ENCODE measurements around the gene IYD. TPM values are rescaled to one million over a fixed set of nuclear protein-coding genes. Genes with fewer than 3 reads are reported as not detected.

The IYD gene
- total and polyA plus RNA-seq, 7 experiments from 2014 or later, result not detected

DNA sequence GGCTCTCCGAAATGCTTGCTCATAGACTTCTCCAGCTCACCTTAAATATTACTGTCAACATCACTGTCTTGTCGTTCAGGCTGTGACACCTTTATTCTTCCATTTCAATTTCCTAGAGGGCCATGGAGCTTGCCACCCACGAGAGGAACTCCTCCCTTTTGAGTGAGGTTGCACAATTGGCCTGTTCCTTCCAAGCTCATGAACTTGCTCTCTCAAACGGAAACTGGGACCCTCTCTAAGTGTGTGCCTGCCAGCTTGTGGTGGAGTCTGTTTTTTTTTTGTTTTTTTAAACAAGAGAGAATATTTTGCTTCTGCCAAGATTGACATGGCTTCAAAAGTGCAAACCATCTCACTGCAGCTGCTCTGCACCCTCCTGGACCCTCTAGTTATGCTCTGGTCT, 19.3 kb upstream of the IYD start:
- Mint-ChIP-seq H3K27me3 (peaks cover 0 to 24% (median 4%) of the 10 kb centered on the region in 5 donors), H3K4me1 (no peaks in the 10 kb centered on the region), H3K4me3 (no peak overlapping the region), H3K27ac (no peak overlapping the region), H3K36me3 (no peaks in the 10 kb centered on the region), H3K9me3 (peaks cover 0 to 1% (median 0%) of the 10 kb centered on the region in 11 donors)
- CTCF ChIA-PET, result no interaction called here
- intact Hi-C loops (cut with micrococcal nuclease), result no loop called here
- no peaks in the 10 kb centered on the region for H3K4me1 ChIP-seq (ENCODE audit: control insufficient read depth in 2 of 2, insufficient read depth in 2 of 2, low read length in 2 of 2)
- H3K36me3 ChIP-seq (ENCODE audit: control insufficient read depth in 2 of 3, insufficient read depth in 3 of 3, low read length in 3 of 3), result no peaks in the 10 kb centered on the region
- no peaks in the 10 kb centered on the region for H3K9me3 ChIP-seq (ENCODE audit: control insufficient read depth in 2 of 3, low read length in 3 of 3)
- no peak for ATAC-seq
- POLR2A ChIA-PET, result no interaction called here
- no peak for DNase-seq
- H3K4me3 ChIP-seq (ENCODE audit: low read length), result no peak overlapping the region
- H3K27me3 ChIP-seq (ENCODE audit: control insufficient read depth in 2 of 2, insufficient read depth in 2 of 2, low read length in 2 of 2), result no peaks in the 10 kb centered on the region
- H3K27ac ChIP-seq (ENCODE audit: low read depth, low read length), result no peak overlapping the region

DNA sequence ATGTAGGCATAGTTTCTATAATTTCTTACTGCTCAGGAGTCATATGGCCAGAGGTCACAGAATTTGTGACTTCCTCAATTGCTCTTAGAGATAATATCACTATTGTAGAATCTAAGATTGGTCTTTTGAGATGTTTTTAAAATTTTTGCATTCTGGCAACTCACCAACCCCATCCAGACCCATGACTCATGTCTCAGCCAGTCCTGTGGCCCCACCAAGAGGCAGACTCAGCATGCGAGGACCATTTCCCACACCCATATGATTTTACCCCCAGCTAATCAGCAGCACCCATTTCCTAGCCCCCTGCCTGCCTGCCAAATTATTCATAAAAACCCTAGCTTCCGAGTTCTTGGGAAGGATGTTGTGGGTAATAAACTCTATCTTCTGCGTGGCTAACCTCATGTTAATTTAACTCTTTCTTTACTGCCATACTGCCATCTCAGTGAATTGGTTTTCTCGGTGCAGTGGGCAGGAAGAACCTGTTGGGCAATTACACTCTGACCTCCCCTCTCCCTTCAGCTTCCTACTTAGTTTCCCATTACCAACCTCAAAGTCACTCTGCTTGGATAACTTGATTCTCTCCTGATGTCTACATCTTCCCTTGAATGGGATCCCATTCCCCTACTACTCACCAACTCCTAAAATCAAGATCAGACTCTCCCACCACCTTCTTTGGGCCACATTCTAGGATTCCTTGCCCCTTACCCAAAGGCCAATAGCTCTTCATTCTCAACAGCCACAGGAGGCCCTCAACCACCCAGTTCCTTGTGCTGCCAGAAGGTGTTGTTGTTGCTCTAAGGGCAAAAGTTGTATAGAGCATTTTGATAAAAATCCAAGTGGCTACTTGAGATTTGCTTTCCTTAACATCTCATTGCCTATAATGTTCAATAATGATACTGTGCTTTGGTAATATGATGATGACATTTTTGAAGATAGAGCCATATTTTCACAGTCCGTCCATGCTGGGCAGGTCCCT, 16.2 kb upstream of the IYD start:
- Histone ChIP-seq H3K9me3 (ENCODE audit: control insufficient read depth in 2 of 3, low read length in 3 of 3) (no peaks in the 10 kb centered on the region), H3K27me3 (ENCODE audit: control insufficient read depth in 2 of 2, insufficient read depth in 2 of 2, low read length in 2 of 2) (no peaks in the 10 kb centered on the region), H3K4me1 (ENCODE audit: control insufficient read depth in 2 of 2, insufficient read depth in 2 of 2, low read length in 2 of 2) (no peaks in the 10 kb centered on the region), H3K36me3 (ENCODE audit: control insufficient read depth in 2 of 3, insufficient read depth in 3 of 3, low read length in 3 of 3) (no peaks in the 10 kb centered on the region), H3K4me3 (ENCODE audit: low read length) (no peak overlapping the region), H3K27ac (ENCODE audit: low read depth, low read length) (no peak overlapping the region)
- ATAC-seq, result no peak
- peaks cover 0 to 19% (median 16%) of the 10 kb centered on the region in 5 donors for H3K27me3 Mint-ChIP-seq
- POLR2A ChIA-PET, result no interaction called here
- H3K9me3 Mint-ChIP-seq, result no peaks in the 10 kb centered on the region
- no peak for DNase-seq
- CTCF ChIA-PET, result no interaction called here
- H3K4me1 Mint-ChIP-seq, result no peaks in the 10 kb centered on the region
- no peaks in the 10 kb centered on the region for H3K36me3 Mint-ChIP-seq
- H3K27ac Mint-ChIP-seq, result no peak overlapping the region
- intact Hi-C loops (cut with micrococcal nuclease), result no loop called here
- no peak overlapping the region for H3K4me3 Mint-ChIP-seq

DNA sequence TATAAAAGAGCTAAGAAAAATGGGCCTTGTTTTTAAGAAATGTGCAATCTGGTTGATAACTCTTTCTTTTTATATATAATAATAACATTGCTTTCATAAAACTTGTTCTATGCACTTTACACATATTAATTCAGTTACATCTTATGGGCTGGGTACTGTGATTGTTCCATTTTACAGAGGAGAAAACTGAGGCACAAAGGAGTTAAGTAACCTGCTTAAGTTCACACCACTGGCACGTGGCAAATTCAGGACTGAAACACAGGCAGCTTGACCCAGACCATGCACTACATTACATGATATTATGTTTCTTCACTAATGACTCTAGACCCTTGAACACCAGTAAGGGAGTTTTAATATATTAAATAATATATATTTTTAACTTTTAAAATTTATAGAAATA, 15.4 kb upstream of the IYD start:
- ChIA-PET CTCF (no interaction called here), POLR2A (no interaction called here)
- Mint-ChIP-seq H3K27me3 (peaks cover 0 to 20% (median 16%) of the 10 kb centered on the region in 5 donors), H3K36me3 (no peaks in the 10 kb centered on the region), H3K4me1 (no peaks in the 10 kb centered on the region), H3K9me3 (no peaks in the 10 kb centered on the region), H3K4me3 (no peak overlapping the region), H3K27ac (no peak overlapping the region)
- H3K9me3 ChIP-seq (ENCODE audit: control insufficient read depth in 2 of 3, low read length in 3 of 3), result no peaks in the 10 kb centered on the region
- H3K27me3 ChIP-seq (ENCODE audit: control insufficient read depth in 2 of 2, insufficient read depth in 2 of 2, low read length in 2 of 2), result no peaks in the 10 kb centered on the region
- ATAC-seq (no peak), DNase-seq (no peak)
- intact Hi-C loops (cut with micrococcal nuclease), result no loop called here
- H3K36me3 ChIP-seq (ENCODE audit: control insufficient read depth in 2 of 3, insufficient read depth in 3 of 3, low read length in 3 of 3), result no peaks in the 10 kb centered on the region
- H3K27ac ChIP-seq (ENCODE audit: low read depth, low read length), result no peak overlapping the region
- no peak overlapping the region for H3K4me3 ChIP-seq (ENCODE audit: low read length)
- no peaks in the 10 kb centered on the region for H3K4me1 ChIP-seq (ENCODE audit: control insufficient read depth in 2 of 2, insufficient read depth in 2 of 2, low read length in 2 of 2)

DNA sequence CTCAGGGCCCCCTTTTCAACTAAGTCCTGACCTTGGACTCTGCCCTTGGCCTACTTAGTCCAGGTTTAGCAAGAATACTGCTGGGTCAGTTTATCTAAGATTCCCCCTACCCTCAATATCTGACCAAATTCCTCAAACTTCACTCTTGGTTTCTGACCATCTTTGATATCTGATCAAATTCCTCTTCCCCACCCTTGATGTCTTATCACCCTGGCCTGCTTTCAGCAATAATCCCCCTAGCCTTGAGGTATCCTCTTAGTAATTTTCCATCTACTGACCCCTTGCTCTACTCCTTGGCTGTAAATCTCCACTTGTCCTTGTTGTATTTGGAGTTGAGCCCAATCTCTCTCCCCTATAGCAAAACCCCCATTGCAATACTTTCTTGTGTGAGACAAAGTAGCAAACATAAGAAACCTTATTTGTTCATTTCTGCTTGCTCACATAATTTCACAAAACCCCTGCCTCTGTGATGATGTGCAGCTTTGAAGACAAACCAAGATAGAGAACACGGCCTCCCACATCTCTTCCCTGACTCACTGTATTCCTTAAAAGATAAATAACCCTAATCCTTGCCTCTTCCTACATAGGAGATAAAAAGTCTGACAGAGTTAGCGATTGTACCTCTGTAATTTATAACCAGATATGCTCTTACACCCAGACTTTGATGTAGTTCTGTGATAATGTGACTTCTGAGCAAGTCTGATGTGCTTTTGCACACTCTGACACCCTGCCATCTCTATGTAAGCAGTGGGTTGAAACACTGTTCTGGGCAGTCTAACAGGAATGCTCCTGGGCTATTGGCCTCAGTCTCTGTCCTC, 13.8 kb upstream of the IYD start:
- intact Hi-C loops (cut with micrococcal nuclease), result no loop called here
- H3K27ac ChIP-seq (ENCODE audit: low read depth, low read length), result no peak overlapping the region
- no peak overlapping the region for H3K4me3 Mint-ChIP-seq
- ATAC-seq (no peak), DNase-seq (no peak)
- no peaks in the 10 kb centered on the region for H3K4me1 Mint-ChIP-seq
- H3K36me3 ChIP-seq (ENCODE audit: control insufficient read depth in 2 of 3, insufficient read depth in 3 of 3, low read length in 3 of 3), result no peaks in the 10 kb centered on the region
- H3K4me1 ChIP-seq (ENCODE audit: control insufficient read depth in 2 of 2, insufficient read depth in 2 of 2, low read length in 2 of 2), result no peaks in the 10 kb centered on the region
- no peaks in the 10 kb centered on the region for H3K9me3 Mint-ChIP-seq
- no peak overlapping the region for H3K27ac Mint-ChIP-seq
- H3K27me3 Mint-ChIP-seq, result peaks cover 0 to 20% (median 16%) of the 10 kb centered on the region in 5 donors
- CTCF ChIA-PET, result no interaction called here
- no peaks in the 10 kb centered on the region for H3K36me3 Mint-ChIP-seq
- H3K27me3 ChIP-seq (ENCODE audit: control insufficient read depth in 2 of 2, insufficient read depth in 2 of 2, low read length in 2 of 2), result no peaks in the 10 kb centered on the region
- POLR2A ChIA-PET, result no interaction called here
- H3K4me3 ChIP-seq (ENCODE audit: low read length), result no peak overlapping the region
- no peaks in the 10 kb centered on the region for H3K9me3 ChIP-seq (ENCODE audit: control insufficient read depth in 2 of 3, low read length in 3 of 3)

DNA sequence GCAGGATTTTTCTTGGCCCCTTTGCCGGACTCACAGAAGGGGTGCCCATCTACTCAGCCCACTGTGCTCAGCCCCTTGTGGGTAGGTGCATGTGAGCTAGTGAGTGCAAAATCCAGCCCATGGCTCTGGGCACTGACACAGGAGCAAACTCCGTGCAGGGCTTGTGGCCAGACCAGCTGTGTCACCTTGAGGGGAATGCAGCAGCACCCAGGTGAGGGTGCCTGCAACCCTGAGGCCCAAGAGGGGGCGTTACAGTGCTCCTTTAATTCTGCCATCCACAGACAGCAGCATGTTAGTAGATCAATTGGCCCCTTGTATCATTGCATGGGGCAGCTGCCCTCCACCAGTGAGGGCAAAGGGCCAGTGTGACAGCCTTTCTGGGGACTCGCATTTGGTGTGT, 12.9 kb upstream of the IYD start:
- intact Hi-C loops (cut with micrococcal nuclease), result no loop called here
- Mint-ChIP-seq H3K36me3 (no peaks in the 10 kb centered on the region), H3K9me3 (no peaks in the 10 kb centered on the region), H3K4me3 (no peak overlapping the region), H3K27ac (no peak overlapping the region), H3K4me1 (no peaks in the 10 kb centered on the region), H3K27me3 (peaks cover 7 to 22% (median 20%) of the 10 kb centered on the region in 5 donors)
- DNase-seq (no peak), ATAC-seq (no peak)
- no peaks in the 10 kb centered on the region for H3K27me3 ChIP-seq (ENCODE audit: control insufficient read depth in 2 of 2, insufficient read depth in 2 of 2, low read length in 2 of 2)
- ChIA-PET POLR2A (no interaction called here), CTCF (no interaction called here)
- no peaks in the 10 kb centered on the region for H3K36me3 ChIP-seq (ENCODE audit: control insufficient read depth in 2 of 3, insufficient read depth in 3 of 3, low read length in 3 of 3)
- H3K9me3 ChIP-seq (ENCODE audit: control insufficient read depth in 2 of 3, low read length in 3 of 3), result no peaks in the 10 kb centered on the region
- H3K4me1 ChIP-seq (ENCODE audit: control insufficient read depth in 2 of 2, insufficient read depth in 2 of 2, low read length in 2 of 2), result no peaks in the 10 kb centered on the region
- H3K27ac ChIP-seq (ENCODE audit: low read depth, low read length), result no peak overlapping the region
- no peak overlapping the region for H3K4me3 ChIP-seq (ENCODE audit: low read length)

DNA sequence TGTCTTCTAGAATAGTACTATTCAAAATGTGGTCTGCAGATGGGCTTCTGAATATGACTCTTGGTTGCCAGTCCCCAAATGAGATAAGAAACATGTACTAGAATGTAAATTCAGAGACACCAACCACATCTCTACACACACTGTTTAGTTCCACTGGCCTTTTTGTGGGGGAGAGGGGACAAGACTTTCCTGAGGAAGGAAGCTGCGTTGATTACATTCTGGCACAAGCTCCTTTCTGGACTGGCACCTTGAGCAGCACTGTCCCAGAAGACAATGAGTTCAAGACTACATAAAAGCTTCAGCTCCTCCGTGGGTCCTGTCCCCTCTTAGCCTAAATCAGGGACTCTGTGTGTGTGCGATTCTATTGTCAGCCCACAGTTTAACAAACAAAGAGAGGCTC, 6.9 kb upstream of the IYD start:
- H3K27ac ChIP-seq (ENCODE audit: low read depth, low read length), result no peak overlapping the region
- H3K4me1 Mint-ChIP-seq, result no peaks in the 10 kb centered on the region
- H3K36me3 ChIP-seq (ENCODE audit: control insufficient read depth in 2 of 3, insufficient read depth in 3 of 3, low read length in 3 of 3), result no peaks in the 10 kb centered on the region
- H3K27me3 Mint-ChIP-seq, result peaks cover 7 to 12% (median 9%) of the 10 kb centered on the region in 5 donors
- H3K4me1 ChIP-seq (ENCODE audit: control insufficient read depth in 2 of 2, insufficient read depth in 2 of 2, low read length in 2 of 2), result no peaks in the 10 kb centered on the region
- no peak overlapping the region for H3K4me3 Mint-ChIP-seq
- no peak overlapping the region for H3K27ac Mint-ChIP-seq
- DNase-seq (no peak), ATAC-seq (no peak)
- no peaks in the 10 kb centered on the region for H3K9me3 ChIP-seq (ENCODE audit: control insufficient read depth in 2 of 3, low read length in 3 of 3)
- no peaks in the 10 kb centered on the region for H3K36me3 Mint-ChIP-seq
- ChIA-PET CTCF (no interaction called here), POLR2A (no interaction called here)
- no peaks in the 10 kb centered on the region for H3K9me3 Mint-ChIP-seq
- no peaks in the 10 kb centered on the region for H3K27me3 ChIP-seq (ENCODE audit: control insufficient read depth in 2 of 2, insufficient read depth in 2 of 2, low read length in 2 of 2)
- H3K4me3 ChIP-seq (ENCODE audit: low read length), result no peak overlapping the region
- intact Hi-C loops (cut with micrococcal nuclease), result no loop called here
